Fibroblast of skin of back (primary cell): ENCODE measurements around the gene SOST. TPM values are rescaled to one million over a fixed set of nuclear protein-coding genes. Genes with fewer than 3 reads are reported as not detected.
"Not testable (repeated sequence)": the region's sequence is repeated elsewhere in the genome, so short reads cannot be mapped to it uniquely, and the experiment has no call there.

ENCODE experiments used
- DNase-seq: peaks from one replicate; pipeline ENCODE4 v3.0.0-alpha.2; 2013
- polyA plus RNA-seq, 2 experiments: library from polyadenylated mRNA; unstranded; fragments of 120-200 nt; gene quantifications; one replicate each; pipeline ENCODE4 v1.2.1, GENCODE V29; 2013; ENCODE audit not compliant: insufficient read length in 2 of 2

Gene SOST
- not detected for polyA plus RNA-seq (2013, experiment 1 of 2; ENCODE audit: insufficient read length)
- not detected for polyA plus RNA-seq (2013, experiment 2 of 2; ENCODE audit: insufficient read length)

DNA sequence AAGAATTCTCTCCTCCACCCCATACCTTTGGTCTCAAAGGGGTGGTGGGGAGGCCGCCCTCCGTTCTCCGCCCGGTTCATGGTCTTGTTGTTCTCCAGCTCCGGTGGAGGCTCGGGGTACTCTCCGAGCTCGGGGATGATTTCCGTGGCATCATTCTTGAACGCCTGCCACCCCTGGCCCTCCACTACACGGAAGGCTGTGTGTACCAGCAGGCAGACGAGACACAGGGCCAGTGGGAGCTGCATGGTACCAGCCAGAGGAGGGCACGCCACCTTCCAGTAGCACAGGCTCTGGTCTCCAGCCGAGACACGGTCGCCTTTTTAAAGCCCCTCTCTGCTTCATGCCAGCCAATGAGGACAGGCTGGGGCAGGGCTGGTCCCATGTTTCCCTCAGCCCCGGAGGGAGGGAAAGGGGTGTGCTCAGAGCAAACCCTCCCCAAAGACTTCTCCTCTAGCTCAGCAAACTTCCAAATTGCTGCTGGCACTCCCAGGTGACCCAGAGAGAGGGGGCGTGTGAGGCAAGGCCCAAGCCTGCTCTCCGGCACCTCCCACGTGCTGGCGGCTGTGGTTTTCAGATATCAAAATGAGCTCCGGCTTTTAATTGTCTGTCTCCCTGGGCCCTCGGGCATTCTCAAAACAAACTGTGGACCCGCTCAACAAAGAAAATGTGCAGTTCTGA is at the start of gene SOST:
Gene SOST (minus strand): TSS at position 295 of the 678 bp plus-strand sequence. CDS start 50 bp downstream, at position 245.
- no peak for DNase-seq

DNA sequence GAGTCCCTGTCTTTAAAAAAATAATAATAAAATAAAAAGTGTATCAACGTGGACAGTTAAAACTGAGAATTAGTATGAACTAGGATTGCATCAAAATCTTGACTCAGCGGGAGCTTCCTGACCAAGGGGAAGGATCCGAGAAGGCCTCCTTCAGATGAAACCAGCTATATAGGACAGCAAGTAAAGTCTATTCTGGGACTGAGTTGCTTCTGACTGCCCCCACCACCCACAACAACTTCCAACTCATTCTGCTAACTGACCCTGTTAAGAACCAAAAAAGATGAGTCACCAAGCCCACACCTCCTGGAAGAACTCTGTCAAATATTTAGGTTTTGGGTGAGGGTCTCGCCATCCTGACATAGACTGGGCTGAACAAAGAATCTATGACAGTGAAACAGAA is 49.5 kb upstream of the SOST start:
- no peak for DNase-seq

DNA sequence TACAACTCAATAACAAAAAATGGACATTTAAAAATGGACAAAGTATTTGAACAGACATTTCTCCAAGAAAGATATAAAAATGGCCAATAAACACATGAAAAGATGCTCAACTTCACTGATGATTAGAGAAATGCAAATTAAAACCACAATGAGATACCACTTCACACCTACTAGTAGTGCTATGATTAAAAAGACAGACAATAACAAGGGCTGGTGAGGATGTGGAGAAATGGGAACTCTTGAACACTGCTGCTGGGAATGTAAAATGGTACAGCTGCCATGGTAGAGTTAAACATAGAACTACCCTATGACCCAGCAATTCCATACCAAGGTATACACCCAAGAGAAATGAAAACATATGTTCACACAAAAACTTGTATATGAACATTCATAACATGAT is 46.5 kb upstream of the SOST start:
- DNase-seq = no peak

DNA sequence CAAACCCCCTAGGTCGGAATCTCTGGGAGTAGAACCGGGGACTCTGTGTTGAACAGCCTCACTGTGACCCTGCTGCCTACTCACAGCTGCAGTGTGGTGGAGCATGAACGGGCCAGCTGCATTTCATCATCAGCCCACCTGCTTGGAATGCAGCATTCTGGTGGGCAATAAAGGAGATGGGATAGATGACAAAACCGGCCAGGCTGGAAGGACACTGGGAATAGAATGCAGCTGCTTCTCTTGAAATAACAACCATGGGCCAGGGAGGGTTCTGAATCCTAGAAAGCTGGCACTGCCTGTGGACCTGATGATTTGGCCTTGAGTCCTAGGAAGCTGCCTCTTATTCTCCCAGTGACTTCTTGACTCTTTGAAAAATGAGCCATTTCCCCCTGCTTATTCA is 45.2 kb upstream of the SOST start:
- peak; percentile 14 for DNase-seq

DNA sequence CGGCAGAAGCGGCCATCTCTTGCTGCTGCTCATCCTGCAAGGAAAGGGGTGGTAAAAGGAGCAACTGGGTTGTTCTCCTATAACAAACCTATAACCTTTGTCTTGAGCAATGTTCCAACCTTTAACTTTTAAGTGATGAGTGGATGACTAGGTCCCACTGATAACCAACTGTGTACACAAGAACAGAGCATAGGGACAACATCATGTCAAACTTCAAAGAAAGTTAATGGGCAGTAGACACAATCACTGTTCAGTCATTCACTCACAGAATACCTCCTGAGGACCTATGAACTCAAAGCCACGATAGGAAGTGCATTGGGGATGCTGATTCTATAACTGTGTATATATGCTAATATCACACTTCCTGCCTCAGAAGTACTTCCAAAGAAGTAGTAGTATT is 43.3 kb upstream of the SOST start:
- DNase-seq = no peak

DNA sequence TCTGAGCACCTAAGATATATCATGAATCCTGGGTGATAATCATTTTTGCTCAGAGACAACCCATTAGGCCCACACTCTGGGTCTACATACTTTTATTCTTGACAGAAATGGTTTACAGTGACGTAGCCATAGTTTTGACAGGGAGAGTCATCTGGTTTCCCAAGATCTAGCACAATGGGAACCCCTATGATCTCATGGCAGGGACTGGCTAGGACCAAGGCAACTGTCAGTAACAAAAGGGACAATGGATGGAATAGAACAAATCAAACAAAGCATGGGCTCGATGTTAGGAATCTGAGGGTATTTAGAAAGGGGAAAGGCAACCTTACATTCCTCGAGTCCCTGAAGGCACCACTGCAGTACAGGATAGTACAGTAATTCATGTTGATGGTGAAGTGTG is 42.1 kb upstream of the SOST start:
- DNase-seq = no peak

DNA sequence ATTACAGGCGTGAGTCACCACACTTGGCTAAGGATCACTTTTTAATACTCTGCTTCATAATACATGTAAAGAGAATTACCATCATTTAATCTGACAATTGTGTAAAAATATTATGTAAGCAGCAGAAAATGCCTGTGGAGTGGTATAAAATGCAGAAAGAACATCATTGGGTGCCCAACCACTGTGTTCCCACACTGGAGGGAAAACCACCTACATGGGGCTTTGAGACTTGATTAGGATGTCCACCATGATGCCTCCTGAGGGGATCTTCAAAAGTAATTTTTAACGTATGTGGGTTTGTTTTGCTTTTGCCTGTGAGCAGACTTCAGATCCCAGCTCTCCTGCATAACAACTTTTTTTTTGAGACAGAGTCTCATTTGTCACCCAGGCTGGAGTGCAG is 40.5 kb upstream of the SOST start:
- DNase-seq = no peak

DNA sequence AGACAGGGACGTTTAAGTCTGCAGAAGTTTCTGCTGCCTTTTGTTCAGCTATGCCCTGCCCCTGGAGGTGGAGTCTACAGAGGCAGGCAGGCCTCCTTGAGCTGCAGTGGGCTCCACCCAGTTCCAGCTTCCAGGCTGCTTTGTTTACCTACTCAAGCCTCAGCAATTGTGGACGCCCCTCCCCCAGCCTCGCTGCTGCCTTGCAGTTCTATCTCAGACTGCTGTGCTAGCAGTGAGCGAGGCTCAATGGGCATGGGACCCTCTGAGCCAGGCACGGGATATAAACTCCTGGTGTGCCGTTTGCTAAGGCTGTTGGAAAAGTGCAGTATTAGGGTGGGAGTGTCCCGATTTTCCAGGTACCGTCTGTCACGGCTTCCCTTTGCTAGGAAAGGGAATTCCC is 39.4 kb upstream of the SOST start:
- not testable (repeated sequence) for DNase-seq

DNA sequence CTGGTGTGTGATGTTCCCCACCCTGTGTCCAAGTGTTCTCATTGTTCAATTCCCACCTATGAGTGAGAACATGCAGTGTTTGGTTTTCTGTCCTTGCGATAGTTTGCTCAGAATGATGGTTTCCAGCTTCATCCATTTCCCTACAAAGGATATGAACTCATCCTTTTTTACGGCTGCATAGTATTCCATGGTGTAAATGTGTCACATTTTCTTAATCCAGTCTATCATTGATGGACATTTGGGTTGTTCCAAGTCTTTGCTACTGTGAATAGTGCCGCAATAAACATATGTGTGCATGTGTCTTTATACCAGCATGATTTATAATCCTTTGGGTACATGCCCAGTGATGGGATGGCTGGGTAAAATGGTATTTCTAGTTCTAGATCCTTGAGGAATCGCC is 34.1 kb upstream of the SOST start:
- not testable (repeated sequence) for DNase-seq

DNA sequence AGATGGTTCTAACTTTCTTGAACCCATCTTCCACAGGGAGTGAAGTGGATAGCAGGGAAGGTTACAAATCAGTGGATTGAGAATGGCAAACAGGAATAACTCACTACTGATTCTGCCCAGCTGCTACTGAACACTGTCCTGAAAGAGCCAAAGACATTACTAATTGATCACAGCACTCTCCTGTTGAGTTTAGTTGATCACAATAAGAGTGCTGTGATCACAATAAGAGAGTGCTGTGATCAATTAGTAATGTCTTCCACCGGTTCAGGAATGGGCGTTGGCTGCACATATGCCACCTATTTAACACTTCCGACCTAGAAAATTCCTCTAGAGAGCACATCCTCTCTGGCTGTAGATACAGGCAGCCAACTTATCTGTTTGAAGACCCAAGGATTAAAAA is 33.0 kb upstream of the SOST start:
- peak; percentile 45 for DNase-seq

DNA sequence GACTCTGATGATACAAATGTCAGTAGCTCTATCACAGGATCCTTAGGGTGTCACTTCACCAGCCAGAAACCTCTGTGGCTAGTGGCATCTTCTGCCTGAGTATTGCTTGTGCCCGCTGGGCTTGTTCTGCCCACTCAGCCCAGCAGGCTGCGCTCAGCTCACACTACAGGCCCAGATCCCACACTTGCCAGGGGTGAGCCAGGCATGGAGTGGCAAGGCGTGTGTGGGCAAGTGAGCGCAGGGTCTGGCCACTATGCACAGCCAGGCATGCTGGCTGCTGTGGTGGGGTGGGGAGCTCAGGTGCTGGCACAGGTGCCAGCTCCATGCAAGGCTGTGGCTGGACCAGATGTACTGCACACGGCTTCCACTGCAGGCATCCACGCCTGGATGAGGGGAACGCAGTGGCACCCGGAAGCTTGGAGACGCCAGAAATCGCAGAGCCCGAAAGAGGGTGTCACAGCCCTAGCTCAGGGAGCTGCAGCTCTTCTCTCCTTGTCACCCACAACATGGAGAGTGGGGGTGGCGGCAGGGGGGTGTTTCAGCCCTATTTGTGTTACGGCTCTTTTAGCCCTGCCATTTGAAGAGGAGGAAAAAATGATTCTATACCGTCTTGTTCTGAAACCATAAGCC is 31.8 kb upstream of the SOST start:
- no peak for DNase-seq

DNA sequence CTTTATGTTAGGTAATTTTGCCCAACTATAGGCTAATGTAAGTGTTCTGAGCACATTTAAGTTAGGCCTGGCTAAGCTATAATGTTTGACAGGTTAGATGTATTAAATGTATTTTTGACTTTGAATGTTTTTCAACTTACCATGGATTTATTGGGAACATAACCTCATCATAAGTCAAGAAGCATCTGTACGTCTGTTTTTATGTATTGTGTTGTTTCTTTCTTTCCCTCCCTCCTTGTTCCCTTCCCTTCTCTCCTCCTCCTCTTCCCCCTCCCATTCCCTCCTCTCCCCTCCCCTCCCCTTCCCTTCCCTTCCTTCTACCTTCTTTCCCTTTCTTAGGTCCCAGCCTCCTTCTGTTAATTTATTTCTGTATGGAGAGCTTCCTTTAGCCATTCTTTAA is 30.9 kb upstream of the SOST start:
- no peak for DNase-seq

DNA sequence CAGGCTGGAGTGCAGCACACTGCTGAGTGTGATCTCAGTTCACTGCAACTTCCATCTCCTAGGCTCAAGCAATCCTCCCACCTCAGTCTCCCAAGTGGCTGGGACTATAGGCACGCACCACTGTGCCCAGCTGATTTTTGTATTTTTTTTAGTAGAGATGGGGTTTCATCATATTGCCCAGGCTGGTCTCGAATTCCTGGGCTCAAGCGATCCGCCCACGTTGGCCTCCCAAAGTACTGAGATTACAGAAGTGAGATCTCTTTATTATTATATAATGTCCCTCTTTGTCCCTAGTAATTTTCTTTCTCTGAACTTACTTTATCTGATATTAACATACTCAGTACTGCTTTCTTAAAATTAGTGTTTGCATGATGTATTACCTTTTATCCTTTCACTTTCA is 29.9 kb upstream of the SOST start:
- no peak for DNase-seq

DNA sequence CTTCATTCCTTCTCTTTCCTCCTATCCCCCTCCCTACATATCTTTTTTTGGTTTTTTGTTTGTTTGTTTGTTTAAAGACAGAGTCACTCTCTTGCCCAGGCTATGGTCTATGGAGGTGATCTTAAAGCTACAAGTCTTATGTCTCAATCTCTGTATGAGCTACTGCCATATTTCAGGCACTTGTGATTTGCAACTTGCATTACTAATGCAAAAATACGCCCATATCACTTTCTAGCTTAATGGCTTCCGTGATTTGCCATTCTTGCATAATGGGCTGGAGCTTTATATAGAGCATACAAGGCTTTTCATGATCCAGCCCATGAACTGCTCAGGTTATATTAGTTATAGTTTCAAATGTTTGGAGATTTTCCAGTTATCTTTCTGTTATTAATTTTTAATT is 29.1 kb upstream of the SOST start:
- no peak for DNase-seq

DNA sequence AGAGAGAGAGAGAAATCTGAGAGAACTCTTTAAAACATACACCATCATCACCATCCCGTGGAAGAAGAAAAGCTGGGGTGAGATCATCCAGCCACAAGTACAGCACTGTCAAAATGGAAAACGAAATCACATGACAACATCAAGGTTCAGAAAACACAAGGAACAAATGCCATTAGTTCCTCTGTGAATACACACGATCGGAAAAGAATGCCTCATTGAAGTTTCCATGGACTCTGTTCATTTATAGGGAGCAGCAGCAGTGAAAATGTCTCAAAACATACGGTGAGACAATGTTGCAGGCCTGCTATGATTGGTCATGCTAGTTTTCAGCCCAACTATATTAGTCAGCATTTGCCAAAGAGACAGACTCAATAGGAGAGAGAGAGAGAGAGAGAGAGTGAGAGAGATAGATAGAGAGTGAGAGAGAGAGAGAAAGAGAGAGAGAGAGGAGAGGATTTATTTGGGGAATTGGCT is 26.1 kb upstream of the SOST start:
- peak; percentile 70 for DNase-seq

DNA sequence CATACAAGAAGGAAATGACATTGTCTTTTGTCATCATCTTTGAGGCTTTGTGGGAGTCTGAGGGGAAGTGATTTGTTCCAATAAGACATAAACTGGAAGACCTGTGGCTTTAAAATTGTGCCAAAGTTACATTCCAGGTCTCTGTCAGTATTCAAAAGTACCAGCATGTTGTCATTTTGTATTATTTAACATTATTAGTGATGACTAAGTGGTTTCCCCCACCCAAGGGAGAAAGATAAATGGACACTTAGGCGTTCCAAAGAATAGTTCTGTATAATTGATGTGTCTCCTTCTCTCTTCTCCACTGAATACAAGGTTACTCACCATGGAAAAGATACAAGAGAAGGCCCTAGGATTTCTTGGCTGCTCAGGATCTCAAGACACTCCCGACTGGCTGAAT is 25.5 kb upstream of the SOST start:
- peak; percentile 76 for DNase-seq

DNA sequence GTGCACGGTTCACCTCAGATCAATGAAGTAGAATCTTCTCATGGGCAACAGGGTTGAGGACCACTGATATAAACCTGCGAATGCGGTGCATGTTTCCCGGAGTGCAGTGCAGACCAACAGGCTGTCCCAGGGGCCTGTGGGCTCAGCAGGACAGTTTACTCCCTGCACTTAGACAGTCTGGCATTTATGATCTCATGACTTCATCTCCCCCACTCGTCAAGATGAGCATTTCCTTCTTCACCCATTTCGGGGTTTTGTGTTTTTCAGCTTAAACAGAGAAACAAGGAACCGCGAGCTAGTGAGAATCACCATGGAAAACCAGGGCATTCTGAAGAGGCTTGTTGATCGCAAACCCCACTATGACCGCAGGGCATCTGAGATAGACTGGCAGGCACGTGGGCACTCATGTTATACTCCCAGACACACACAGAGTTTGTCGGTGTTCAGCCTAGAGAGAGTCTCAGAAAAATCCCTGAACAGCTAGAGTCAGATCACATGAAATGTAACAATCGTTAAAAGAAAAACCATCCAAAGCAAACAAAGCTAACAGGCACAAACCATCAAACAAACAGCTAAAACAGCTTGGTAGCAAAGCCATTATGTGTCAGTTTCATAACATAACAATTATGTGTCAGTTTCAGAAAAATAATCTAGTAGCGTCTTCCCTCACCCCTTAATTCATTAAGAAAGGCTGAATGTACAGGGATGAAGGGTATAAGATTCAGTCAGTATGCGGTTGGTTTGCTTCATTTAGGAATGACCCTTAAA is 24.5 kb upstream of the SOST start:
- DNase-seq = no peak

DNA sequence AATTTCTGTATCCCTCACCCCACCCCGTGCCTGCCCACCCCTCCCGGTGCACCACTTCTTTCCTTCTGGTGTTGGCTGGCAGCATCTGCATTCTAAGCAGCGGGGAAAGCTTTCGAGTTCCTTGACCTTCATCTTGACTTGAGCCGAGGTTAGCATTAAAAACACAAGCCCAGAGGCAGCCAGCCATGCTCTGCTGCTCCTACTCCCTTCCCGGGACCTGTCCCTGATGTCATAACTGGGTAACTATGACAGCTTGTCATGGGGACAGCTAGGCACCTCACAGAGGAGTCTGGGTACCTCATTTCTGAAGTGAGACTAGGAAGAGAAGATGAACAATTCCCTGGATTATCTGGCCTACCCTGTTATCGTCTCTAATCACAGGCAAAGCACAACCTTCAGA is 21.5 kb upstream of the SOST start, which contains the start of gene CFAP97D1:
Gene CFAP97D1 (plus strand): TSS at position 301 of the 400 bp plus-strand sequence. CDS start 28 bp downstream, at position 329.
- no peak for DNase-seq

DNA sequence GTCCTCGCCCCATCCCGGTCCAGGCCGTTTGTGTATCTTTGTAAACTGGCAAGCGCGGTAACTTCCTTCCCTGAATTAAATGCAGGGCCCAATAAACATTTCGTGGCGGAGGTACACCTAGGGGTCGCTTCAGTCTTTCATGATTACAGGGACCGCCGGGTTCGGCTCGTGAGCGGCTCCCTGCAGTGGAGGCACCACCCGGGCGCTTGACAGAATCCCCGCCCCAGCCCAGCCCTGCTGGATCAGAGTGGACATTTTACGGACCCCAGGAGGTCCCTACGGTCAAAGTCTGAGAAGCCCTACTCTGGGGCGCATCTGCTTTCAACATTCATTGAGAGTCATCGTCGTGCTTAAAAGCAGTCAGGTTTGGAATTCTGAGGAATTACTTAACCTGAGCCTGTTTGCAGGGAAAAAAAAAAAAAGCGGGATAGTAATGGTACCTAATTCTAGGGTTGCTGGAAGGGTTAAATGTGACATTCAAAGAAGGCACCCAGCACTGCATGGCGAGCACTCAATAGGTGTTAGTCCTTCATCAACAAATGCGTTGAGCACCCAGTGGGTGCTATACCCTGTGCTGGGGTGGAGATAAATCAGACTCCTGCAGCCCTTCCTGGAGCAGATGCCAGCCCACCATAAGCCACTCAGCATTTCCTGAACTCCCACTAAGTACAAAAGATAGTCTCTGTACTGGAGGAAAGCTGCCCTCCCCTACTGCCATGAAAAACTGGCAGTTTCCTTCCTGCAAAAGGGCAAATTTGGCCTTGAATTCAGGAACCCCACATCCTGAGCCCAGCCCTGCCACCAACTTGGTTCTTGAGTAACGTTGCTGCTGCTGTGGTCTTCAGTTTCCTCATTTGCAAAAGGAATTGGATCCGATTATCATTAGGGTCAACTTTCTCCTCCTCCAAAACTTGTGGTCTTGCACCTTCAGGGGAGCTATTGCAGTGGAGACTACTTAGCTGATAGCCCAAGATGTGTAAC is 20.8 kb upstream of the SOST start:
- peak; percentile 36 for DNase-seq

DNA sequence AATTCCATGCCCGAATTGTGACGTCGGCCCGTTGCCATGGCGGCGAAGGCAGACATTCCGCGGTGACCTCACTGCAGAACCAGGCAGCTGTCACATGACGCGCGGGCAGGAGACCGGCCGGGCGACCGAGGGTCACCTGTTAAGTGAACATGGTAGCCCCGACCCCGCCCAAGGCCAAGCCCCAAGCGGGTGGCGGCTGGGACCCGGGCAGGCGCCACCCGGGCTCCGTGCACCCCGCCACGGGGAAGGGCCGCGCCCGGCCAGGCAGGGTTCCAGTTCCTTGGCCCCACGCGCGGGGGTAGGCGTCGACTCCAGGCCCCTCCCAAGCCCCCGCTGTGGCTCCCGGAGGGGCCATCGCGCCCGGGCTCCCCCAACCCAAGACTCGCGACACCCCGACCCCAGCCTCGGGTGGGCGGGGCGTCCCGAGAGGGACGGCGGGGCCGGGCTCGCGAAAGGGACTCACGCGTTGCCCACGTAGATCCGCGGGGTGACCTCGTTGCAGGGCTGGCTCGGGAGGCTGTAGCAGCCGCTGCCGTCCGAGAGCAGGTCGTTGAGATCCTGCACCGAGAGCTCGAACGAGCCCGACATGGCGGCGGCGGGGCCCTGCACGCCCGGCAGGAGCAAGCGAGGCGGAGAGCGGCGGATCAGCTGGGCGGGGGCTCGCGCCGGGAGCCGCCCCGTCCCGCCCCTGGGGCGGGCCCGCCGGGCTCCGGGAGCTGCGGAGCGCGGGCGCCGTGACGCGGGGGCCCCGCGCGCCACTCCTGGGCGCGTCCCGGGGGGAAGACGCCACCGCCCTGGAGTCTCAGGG is 19.9 kb upstream of the SOST start, which contains the start of gene DUSP3:
Gene DUSP3 (minus strand): TSS at position 641 of the 808 bp plus-strand sequence. CDS start 53 bp downstream, at position 588.
- peak; percentile 91 for DNase-seq
